Measurements from ENCODE around the gene USF1. TPM values are rescaled to one million over a fixed set of nuclear protein-coding genes. Genes with fewer than 3 reads are reported as not detected.
A peak's percentile ranks its signal among the peaks of the same experiment; 100 is the strongest.
"Not testable (repeated sequence)": the region's sequence is repeated elsewhere in the genome, so short reads cannot be mapped to it uniquely, and the experiment has no call there.

USF1 gene
- total RNA-seq, 2 donors from 2014 or later = 57.9 to 69.4 TPM

DNA sequence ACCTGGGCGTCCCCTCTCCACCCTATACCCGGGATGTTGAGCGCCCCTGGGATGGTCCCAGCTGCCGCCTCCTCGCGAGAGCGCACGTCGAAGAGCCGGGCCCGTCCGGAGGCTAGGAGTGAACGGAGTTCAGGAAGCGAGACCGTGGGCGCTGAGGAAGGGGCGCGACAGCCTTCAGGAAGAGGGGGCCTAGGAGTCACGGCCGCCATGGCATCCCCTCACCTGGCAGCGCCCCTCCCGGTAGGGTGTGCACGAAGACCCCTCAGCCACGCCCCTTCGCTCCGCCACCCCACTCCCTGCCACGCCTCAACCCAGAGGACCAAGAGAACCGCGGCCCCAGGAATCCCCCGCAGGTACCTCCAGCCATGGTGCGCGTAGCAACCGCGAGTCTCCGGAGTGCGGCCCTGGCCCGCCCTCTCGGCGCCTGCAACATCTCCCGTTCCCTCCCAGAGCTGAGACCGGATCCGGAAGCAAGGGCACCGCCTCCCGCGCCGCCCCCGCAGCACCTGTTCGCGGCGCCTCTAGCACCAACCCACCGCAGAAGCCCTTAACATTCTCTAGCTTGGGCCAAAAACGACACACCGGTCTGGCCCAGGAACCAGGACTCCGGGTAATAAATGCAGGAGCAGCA is 7.1 kb downstream of the USF1 start, which contains the start of gene TSTD1:
Gene TSTD1 (minus strand): TSS at position 442 of the 631 bp plus-strand sequence. CDS start 75 bp downstream, at position 367.
- DNase-seq (ENCODE audit: low spot score) = no peak
- Histone ChIP-seq H3K9me3 (no peaks in the 10 kb centered on the region), H3K4me1 (ENCODE audit: control insufficient read depth in 1 of 2, low read depth in 2 of 2) (peaks cover 0 to 7% of the 10 kb centered on the region in 2 donors), H3K27me3 (replicated peaks; ENCODE audit: insufficient read depth) (no peaks in the 10 kb centered on the region), H3K36me3 (peaks cover 39% of the 10 kb centered on the region), H3K4me3 (peak within 1 kb of the TSS; percentile 70), H3K27ac (no peak within 1 kb of the TSS)
- TF ChIP-seq, protein P1, sequence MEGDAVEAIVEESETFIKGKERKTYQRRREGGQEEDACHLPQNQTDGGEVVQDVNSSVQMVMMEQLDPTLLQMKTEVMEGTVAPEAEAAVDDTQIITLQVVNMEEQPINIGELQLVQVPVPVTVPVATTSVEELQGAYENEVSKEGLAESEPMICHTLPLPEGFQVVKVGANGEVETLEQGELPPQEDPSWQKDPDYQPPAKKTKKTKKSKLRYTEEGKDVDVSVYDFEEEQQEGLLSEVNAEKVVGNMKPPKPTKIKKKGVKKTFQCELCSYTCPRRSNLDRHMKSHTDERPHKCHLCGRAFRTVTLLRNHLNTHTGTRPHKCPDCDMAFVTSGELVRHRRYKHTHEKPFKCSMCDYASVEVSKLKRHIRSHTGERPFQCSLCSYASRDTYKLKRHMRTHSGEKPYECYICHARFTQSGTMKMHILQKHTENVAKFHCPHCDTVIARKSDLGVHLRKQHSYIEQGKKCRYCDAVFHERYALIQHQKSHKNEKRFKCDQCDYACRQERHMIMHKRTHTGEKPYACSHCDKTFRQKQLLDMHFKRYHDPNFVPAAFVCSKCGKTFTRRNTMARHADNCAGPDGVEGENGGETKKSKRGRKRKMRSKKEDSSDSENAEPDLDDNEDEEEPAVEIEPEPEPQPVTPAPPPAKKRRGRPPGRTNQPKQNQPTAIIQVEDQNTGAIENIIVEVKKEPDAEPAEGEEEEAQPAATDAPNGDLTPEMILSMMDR (IDR thresholded peaks at IDR 0.05) = no peak
- no peak for ATAC-seq (ENCODE audit: insufficient number of reproducible peaks, low FRiP score, low read depth)

DNA sequence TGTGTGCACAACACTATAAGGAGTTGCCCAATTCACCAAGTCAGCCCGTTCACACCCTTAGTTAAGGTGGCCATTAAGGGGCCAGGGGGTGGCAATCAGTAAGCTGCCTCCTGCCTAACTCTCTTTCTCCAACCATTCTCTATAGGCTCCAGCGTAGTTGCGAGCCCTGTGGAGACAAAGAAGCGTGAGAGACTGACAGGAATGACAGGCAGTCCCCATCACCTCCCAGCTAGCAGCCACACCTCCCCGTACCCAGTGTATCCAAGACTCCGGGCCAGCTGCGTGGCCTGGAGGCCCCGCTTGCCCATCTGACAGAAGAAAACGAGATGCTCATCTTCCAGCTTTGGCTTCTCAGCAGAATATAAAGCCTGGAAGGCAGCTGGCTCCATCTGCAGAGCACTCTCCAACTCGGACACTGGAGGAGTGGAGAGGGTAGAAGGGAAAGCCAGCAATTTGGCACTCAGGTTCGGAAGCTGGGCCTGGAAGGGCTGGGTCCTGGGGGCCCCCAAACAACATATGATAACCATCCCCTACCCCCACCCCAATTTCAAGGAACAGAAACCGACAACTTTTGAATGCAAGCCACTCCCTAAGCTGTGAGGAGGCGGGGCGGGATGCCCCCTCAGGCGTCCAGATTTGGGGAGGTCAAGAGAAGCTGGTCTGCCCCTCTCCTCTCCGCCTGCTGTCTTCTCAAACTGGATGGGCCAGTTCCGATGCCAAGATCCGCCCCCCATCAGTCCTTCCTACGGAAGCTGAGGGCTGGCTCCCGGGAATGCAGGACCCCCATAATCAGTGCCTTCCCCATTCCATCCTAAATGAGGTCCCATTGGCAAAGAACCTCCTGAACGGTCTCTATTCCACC is 7.9 kb downstream of the USF1 start:
- Histone ChIP-seq H3K27ac (no peak overlapping the region), H3K9me3 (no peaks in the 10 kb centered on the region), H3K27me3 (replicated peaks; ENCODE audit: insufficient read depth) (no peaks in the 10 kb centered on the region), H3K4me1 (ENCODE audit: control insufficient read depth in 1 of 2, low read depth in 2 of 2) (no peaks in the 10 kb centered on the region), H3K36me3 (peaks cover 37% of the 10 kb centered on the region), H3K4me3 (peak overlapping the region; percentile 70)
- DNase-seq (ENCODE audit: low spot score) (no peak), ATAC-seq (ENCODE audit: insufficient number of reproducible peaks, low FRiP score, low read depth) (no peak)
- TF ChIP-seq, protein P1 (IDR thresholded peaks at IDR 0.05) = no peak

DNA sequence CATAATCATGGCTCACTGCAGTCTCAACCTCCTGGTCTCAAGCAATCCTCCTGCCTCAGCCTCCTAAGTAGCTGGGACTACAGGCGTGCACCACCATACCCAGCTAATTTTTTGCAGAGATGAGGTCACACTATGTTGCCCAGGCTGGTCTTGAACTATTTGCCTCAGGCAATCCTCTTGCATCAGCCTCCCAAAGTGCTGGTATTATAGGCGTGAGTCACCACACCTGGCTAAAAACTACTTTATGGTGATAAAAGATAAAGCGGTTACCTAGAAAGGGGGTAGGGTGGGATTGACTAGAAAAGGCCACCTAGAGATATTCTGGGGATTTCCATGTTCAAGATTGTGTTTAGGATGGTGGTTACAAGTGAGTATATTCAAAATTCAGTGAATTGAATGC is 12.0 kb downstream of the USF1 start:
- Histone ChIP-seq H3K27me3 (replicated peaks; ENCODE audit: insufficient read depth) (no peaks in the 10 kb centered on the region), H3K36me3 (no peaks in the 10 kb centered on the region), H3K27ac (no peak overlapping the region), H3K9me3 (no peaks in the 10 kb centered on the region), H3K4me3 (no peak overlapping the region), H3K4me1 (ENCODE audit: control insufficient read depth in 1 of 2, low read depth in 2 of 2) (no peaks in the 10 kb centered on the region)
- DNase-seq (ENCODE audit: low spot score) (no peak), ATAC-seq (ENCODE audit: insufficient number of reproducible peaks, low FRiP score, low read depth) (no peak)
- TF ChIP-seq, protein P1 (IDR thresholded peaks at IDR 0.05) = no peak

DNA sequence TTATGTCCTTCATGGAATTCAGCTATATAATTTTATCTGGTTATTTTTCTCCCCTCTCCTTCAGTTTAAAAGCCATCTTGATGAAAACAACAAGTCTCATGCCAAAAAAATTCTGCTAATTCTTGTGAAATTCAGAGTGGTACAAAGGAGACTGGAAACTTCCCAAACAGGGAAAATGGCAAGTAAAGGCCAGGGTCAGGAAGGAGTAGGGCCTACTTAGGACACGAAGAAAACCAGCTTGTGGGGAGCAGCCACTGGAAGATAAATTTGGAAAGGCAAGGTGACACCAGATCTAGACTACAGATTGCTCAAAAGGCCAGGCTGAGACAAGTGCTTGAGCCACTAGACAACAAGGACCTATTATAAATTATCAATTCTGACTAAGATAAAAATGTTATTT is 13.4 kb downstream of the USF1 start:
- no peak for ATAC-seq (ENCODE audit: insufficient number of reproducible peaks, low FRiP score, low read depth)
- Histone ChIP-seq H3K27me3 (replicated peaks; ENCODE audit: insufficient read depth) (no peaks in the 10 kb centered on the region), H3K4me1 (ENCODE audit: control insufficient read depth in 1 of 2, low read depth in 2 of 2) (no peaks in the 10 kb centered on the region), H3K4me3 (no peak overlapping the region), H3K36me3 (no peaks in the 10 kb centered on the region), H3K9me3 (no peaks in the 10 kb centered on the region), H3K27ac (no peak overlapping the region)
- no peak for DNase-seq (ENCODE audit: low spot score)
- TF ChIP-seq, protein P1 (IDR thresholded peaks at IDR 0.05) = no peak

DNA sequence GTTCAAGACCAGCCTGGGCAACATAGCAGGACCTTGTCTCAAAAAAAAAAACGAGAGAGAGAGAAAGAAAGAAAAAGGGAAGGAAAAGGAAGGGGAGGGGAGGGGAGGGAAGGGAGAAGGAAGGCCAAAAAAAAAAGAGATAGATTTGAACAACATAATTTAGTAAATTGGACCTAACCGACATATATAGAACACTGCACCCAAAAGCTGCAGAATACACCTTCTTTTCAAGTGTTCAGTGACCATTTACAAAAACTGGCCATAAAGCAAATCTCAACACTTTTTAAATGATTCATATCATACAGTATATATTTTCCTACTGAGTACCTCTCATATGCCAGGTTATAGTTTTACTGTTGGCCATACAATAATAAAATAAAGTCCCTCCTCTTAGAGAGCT is 13.9 kb downstream of the USF1 start:
- no peaks in the 10 kb centered on the region for H3K4me1 ChIP-seq (ENCODE audit: control insufficient read depth in 1 of 2, low read depth in 2 of 2)
- DNase-seq (ENCODE audit: low spot score) (no peak), ATAC-seq (ENCODE audit: insufficient number of reproducible peaks, low FRiP score, low read depth) (no peak)
- H3K4me3 ChIP-seq = no peak overlapping the region
- H3K36me3 ChIP-seq = no peaks in the 10 kb centered on the region
- H3K27me3 ChIP-seq (replicated peaks; ENCODE audit: insufficient read depth) = no peaks in the 10 kb centered on the region
- H3K27ac ChIP-seq = no peak overlapping the region
- H3K9me3 ChIP-seq = no peaks in the 10 kb centered on the region
- TF ChIP-seq, protein P1 (IDR thresholded peaks at IDR 0.05) = no peak

DNA sequence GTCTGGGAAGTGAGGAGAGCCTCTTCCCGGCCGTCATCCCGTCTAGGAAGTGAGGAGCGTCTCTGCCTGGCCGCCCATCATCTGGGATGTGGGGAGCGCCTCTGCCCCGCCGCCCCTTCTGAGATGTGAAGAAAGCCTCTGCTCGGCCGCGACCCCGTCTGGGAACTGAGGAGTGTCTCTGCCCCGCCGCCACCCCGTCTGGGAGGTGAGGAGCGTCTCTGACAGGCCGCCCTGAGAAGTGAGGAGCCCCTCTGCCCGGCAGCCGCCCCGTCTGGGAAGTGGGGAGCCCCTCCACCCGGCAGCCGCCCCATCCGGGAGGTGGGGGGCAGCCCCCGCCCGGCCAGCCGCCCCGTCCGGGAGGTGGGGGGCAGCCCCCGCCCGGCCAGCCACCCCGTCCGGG is 16.3 kb downstream of the USF1 start:
- H3K4me3 ChIP-seq; H3K9me3 ChIP-seq; H3K4me1 ChIP-seq (ENCODE audit: control insufficient read depth in 1 of 2, low read depth in 2 of 2); H3K36me3 ChIP-seq; ATAC-seq (ENCODE audit: insufficient number of reproducible peaks, low FRiP score, low read depth); H3K27ac ChIP-seq; H3K27me3 ChIP-seq (replicated peaks; ENCODE audit: insufficient read depth); DNase-seq (ENCODE audit: low spot score): not testable (repeated sequence)

DNA sequence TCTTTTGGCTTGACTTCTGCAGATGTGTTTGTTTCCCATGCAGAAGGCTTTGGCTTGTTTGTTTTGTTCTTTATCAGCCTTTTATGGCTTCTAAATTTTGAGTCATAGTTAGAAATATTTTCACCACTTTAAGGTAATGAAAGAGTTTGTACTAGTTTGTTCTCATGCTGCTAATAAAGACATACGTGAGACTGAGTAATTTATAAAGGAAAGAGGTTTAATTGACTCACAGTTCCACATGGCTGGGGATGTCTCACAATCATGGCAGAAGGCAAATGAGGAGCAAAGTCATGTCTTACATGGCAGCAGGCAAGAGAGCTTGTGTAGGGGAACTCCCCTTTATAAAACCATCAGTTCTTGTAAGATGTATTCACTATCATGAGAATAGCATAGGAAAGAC is 18.8 kb downstream of the USF1 start:
- not testable (repeated sequence) for H3K4me3 ChIP-seq, H3K9me3 ChIP-seq

More for the DNA sequence above, 18.8 kb downstream of the USF1 start:
- DNase-seq (ENCODE audit: low spot score); ATAC-seq (ENCODE audit: insufficient number of reproducible peaks, low FRiP score, low read depth); H3K36me3 ChIP-seq; H3K27ac ChIP-seq; H3K27me3 ChIP-seq (replicated peaks; ENCODE audit: insufficient read depth); H3K4me1 ChIP-seq (ENCODE audit: control insufficient read depth in 1 of 2, low read depth in 2 of 2): not testable (repeated sequence)
